Lung microvascular endothelial cell (primary cell): ENCODE data around the gene DEPDC4. TPM values are rescaled to one million over a fixed set of nuclear protein-coding genes. Genes with fewer than 3 reads are reported as not detected.

ENCODE experiments used
- DNase-seq, 2 donors: peaks; one replicate each; pipeline versions ENCODE4 v3.0.0 to v3.0.0-alpha.2; 2010; ENCODE audit warnings: low read depth in 2 of 2
- total RNA-seq: library from RNA; depleted of rRNA; stranded (reverse); fragments of >200 nt; gene quantifications from 2 replicates; pipeline ENCODE4 v1.2.1, GENCODE V29; 2014

The DEPDC4 gene
- total RNA-seq, 1 donor from 2014 or later = 0.20 TPM

DNA sequence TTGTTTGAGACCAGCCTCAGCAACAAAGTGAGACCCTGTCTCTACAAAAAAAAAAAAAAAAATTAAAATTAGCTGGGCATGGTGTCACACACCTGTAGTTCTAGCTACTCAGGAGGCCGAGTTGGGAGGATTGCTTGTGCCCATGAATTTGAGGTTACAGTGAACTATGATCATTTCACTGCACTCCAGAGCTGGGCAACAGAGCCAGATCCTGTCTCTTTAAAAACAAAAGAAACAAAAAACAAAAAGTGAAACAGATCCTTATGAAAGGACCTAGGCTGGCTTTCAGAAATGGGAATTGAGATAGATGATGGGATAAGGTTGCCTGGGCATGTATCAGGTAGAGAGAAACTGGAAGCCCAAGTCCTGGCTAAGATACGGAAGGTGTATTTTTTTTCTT is 52.4 kb downstream of the DEPDC4 start:
- no peak for DNase-seq

- DNase-seq = no peak
Observed at GRCh38 chr12:100213016-100213891, 53.6 kb downstream of the DEPDC4 start.

DNA sequence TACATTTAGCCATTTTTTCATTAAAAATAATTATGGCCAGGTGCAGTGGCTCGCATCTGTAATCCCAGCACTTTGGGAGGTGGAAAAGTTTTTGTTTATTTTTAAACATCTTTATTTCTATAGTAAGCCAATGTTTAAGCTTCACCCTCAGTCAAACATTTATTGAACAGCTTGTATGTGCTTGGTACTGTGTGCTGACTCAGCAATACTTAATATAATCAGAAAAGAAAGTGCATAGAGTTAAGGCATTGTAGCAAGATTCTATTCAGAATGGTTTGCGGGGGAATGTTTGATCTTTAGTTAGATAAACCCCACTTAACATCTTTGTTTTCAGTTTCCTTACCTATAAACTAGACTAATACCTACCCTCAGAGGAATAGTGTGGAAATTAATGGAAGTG is 55.2 kb downstream of the DEPDC4 start:
- DNase-seq = no peak

- no peak for DNase-seq
Observed at GRCh38 chr12:100208834-100209233, 58.0 kb downstream of the DEPDC4 start.

DNA sequence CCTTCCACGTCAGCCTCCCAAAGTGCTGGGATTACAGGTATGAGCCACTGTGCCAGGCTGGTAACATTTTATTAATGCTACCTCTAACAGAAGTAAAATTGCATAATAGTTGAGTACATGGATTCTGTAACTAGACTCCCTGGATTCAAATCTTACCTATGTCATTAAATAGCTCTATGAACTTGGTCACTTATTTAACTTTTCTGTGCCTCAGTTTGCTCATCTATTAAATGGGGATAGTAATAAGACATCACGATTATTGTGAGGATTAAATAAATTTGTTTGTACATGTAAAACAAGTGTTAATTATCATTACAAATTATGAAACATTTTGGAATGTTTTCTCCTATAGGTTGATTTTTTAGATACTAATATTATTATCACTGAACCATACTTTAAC is 59.6 kb downstream of the DEPDC4 start:
- DNase-seq = no peak

DNA sequence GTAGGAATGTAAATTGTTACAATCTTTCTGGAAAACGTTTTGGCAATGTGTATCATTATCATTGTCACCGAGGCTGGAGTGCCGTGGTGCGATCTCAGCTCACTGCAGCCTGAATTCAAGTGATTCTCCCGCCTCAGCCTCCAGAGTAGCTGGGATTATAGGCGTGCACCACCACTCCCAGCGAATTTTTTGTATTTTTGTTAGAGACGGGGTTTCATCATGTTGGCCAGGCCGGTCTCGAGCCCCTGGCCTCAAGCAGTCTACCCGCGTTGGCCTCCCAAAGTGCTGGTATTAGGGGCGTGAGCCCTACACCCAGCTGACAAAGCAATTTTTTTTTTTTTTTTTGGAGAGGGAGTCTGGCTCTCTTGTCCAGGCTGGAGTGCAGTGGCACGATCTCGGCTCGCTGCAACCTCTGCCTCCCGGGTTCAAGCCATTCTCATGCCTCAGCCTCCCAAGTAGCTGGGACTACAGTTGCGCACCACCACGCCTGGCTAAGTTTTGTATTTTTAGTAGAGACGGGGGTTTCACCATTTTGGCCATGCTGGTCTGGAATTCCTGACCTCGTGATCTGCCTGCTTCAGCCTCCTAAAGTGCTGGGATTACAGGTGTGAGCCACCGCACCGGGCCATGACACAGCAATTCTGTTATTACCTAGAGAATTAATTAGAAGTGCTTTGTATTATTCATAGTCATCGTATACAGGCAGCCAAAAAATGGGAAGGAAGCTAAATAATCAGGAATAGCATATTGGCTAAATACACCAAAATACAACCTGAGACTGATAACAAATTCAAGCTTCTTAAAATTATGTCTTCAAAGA is 65.1 kb downstream of the DEPDC4 start:
- no peak for DNase-seq

GRCh38 chr12:100200463-100201181 is 66.3 kb downstream of the DEPDC4 start, which contains the start of gene ACTR6:
Gene ACTR6 (plus strand): TSS chr12:100200815. CDS start chr12:100200852, 37 bp downstream.
- DNase-seq = peak; percentile 97 to 98

DNA sequence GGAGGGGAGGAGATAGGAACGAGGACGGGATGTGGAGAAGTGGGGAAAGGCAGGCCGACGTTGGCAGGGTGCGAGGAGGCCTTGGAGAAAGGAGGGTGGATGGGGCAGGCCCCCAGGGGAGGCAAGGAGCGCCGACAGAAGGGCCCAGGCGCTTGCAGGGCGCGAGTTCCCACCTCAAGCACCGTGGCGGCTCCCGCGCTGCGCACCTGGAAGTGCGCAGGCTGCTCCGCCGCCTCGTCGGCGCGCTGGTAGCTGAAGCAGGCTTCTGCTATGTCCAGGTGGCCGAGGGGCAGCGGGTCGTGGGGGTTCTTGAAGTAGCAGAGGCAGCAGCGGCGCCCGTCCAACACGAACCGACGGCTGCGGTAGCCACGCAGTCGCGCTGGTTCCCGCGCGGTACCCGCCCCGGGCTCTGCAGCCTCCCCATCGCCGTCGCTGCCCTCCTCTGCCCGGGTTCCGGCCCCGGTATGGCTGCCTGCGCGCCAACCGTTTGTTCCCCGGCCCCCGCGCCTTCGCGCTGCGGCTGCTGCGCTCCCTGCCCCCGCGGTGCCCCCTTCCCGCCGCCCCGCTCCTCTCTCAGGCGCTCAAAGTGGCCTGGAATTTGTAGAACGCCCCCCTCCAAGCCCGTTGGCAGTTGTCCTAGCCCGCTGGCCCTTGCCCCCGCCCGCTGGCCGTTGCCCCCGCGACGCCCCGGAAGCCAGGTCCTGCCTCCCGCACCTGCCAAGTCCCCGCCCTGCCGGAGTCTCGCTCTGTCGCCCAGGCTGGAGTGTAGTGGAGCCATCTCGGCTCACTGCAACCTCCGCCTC is 67.3 kb downstream of the DEPDC4 start:
- peak; percentile 22 to 23 for DNase-seq

GRCh38 chr12:100199023-100199346 is 67.9 kb downstream of the DEPDC4 start:
- DNase-seq = no peak

GRCh38 chr12:100197486-100197885 is 69.4 kb downstream of the DEPDC4 start:
- DNase-seq = no peak

- no peak for DNase-seq
Observed at GRCh38 chr12:100193085-100193484, 73.8 kb downstream of the DEPDC4 start.

Other genes with a start within 250 kb of the DEPDC4 start
- 8.3 and 10.5 TPM in 2 replicates for gene BLTP3B, start 124.2 kb downstream of the DEPDC4 start, total RNA-seq
- 6.5 and 7.9 TPM in 2 replicates for gene ACTR6, start 66.3 kb downstream of the DEPDC4 start, total RNA-seq
- 31.7 and 34.0 TPM in 2 replicates for gene SCYL2, start 98 bp upstream of the DEPDC4 start, total RNA-seq
- gene SLC17A8, start 90.0 kb upstream of the DEPDC4 start, total RNA-seq = not detected in 2 replicates
- not detected in 2 replicates for gene NR1H4, start 206.8 kb upstream of the DEPDC4 start, total RNA-seq